ENCODE data around the gene ARMC2. TPM values are rescaled to one million over a fixed set of nuclear protein-coding genes. Genes with fewer than 3 reads are reported as not detected.

Gene ARMC2
- total RNA-seq, 1 donor from 2014 or later, result 3.5 TPM

DNA sequence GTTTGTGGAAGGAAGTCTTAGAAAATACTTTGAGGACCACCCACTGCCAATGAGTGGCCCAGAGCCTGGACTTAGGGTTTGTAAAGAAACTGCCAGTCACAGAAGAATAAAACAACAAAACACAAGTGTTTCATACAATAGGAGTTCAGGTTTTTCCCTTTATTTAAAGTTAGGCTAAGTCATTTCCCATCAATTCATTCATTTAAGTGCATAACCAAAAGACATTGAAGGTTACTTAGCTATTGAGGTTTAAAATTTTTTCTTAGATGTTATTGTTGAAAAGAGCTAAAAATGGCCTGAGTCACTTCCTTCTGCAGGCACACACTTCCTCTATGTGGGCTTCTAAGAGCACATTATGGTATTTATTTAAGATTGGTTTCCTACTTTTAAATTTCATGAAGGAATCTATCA, 54.2 kb downstream of the ARMC2 start:
- ChIA-PET CTCF (interaction anchor here (0.7 to 1.3 kb wide), 3 partner anchors 9 to 309 kb away, joined by 3 to 5 read pairs (median 3); no protein-coding TSS in a partner anchor), POLR2A (interaction anchor here (1.0 kb wide), 1 partner anchor 344 kb away, joined by 6 read pairs; no protein-coding TSS in a partner anchor)
- peak overlapping the region; percentile 50 for H3K4me3 Mint-ChIP-seq
- no peaks in the 10 kb centered on the region for H3K36me3 Mint-ChIP-seq (ENCODE audit: low read depth)
- intact Hi-C loops (cut with micrococcal nuclease), result loop anchor here (5.0 kb wide), 1 partner anchor 345 kb away; no protein-coding TSS in a partner anchor
- TF ChIP-seq, protein P1, sequence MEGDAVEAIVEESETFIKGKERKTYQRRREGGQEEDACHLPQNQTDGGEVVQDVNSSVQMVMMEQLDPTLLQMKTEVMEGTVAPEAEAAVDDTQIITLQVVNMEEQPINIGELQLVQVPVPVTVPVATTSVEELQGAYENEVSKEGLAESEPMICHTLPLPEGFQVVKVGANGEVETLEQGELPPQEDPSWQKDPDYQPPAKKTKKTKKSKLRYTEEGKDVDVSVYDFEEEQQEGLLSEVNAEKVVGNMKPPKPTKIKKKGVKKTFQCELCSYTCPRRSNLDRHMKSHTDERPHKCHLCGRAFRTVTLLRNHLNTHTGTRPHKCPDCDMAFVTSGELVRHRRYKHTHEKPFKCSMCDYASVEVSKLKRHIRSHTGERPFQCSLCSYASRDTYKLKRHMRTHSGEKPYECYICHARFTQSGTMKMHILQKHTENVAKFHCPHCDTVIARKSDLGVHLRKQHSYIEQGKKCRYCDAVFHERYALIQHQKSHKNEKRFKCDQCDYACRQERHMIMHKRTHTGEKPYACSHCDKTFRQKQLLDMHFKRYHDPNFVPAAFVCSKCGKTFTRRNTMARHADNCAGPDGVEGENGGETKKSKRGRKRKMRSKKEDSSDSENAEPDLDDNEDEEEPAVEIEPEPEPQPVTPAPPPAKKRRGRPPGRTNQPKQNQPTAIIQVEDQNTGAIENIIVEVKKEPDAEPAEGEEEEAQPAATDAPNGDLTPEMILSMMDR (IDR thresholded peaks at IDR 0.05), result no peak
- H3K9me3 Mint-ChIP-seq, result peaks cover 2% of the 10 kb centered on the region
- H3K27ac Mint-ChIP-seq, result peak overlapping the region; percentile 80
- peaks cover 52% of the 10 kb centered on the region for H3K4me1 Mint-ChIP-seq
- H3K27me3 Mint-ChIP-seq, result no peaks in the 10 kb centered on the region
- peak; percentile 33 for ATAC-seq (ENCODE audit: low read depth)
- DNase-seq, result no peak

DNA sequence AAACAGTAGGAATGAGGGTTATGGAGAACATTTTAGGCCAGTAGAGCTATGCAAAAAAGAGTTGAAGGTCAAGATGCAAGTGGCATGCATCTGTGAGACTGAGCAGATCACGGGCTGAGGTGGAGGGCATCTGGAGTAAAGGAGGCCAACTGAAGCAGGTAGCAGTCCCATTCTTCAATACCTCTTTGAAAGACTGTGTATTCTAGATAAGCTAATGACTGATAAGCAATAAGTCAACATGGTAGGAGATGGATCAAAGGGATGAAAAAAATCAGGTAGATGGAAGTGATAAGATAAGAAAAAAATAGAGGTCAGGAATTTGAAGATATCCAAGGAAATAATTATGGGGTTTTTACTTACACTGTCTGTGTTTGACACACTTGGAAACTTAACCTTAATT, 55.6 kb downstream of the ARMC2 start:
- intact Hi-C loops (cut with micrococcal nuclease), result loop anchor here (2.0 to 5.0 kb wide), 3 partner anchors 21 to 346 kb away; no protein-coding TSS in a partner anchor

DNA sequence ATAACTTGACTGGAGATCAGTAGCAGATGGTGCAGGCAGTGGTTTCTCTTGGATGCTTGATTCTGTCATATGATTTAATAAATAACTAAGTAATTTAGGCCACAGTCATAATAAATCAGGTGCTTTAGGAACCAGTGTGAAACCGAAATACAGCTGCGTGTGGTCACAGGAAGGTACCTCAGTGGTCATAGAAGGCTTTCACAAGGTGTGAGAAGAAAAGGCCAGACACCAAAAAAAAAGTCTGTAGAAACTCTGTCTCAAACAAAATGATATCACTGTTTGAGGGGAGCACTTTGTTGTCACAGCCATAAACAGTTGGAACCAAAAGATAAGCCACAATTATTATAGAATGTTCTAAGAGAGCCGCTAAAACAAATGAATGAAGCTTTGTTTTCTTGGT, 56.5 kb downstream of the ARMC2 start:
- Mint-ChIP-seq H3K27ac (peak overlapping the region; percentile 68), H3K9me3 (peaks cover 2% of the 10 kb centered on the region), H3K36me3 (ENCODE audit: low read depth) (no peaks in the 10 kb centered on the region), H3K4me3 (peak overlapping the region; percentile 4), H3K27me3 (no peaks in the 10 kb centered on the region), H3K4me1 (peaks cover 51% of the 10 kb centered on the region)
- peak; percentile 81 for ATAC-seq (ENCODE audit: low read depth)
- TF ChIP-seq, protein P1 (IDR thresholded peaks at IDR 0.05), result no peak
- DNase-seq, result no peak
- POLR2A ChIA-PET, result interaction anchor here (0.7 to 1.5 kb wide), 4 partner anchors 105 to 587 kb away, joined by 3 to 4 read pairs (median 3); no protein-coding TSS in a partner anchor
- intact Hi-C loops (cut with micrococcal nuclease), result loop anchor here (2.0 to 5.0 kb wide), 3 partner anchors 22 to 347 kb away; no protein-coding TSS in a partner anchor
- CTCF ChIA-PET, result interaction anchor here (1.1 kb wide), 1 partner anchor 11 kb away, joined by 3 read pairs; no protein-coding TSS in a partner anchor

More for the DNA sequence above, 55.6 kb downstream of the ARMC2 start:
- Mint-ChIP-seq H3K36me3 (ENCODE audit: low read depth) (no peaks in the 10 kb centered on the region), H3K4me3 (peak overlapping the region; percentile 3), H3K9me3 (peaks cover 2% of the 10 kb centered on the region), H3K27me3 (no peaks in the 10 kb centered on the region), H3K4me1 (peaks cover 51% of the 10 kb centered on the region), H3K27ac (peak overlapping the region; percentile 47)
- ChIA-PET CTCF (interaction anchor here (1.1 kb wide), 1 partner anchor 10 kb away, joined by 3 read pairs; no protein-coding TSS in a partner anchor), POLR2A (interaction anchor here (0.7 to 1.5 kb wide), 2 partner anchors 344 to 586 kb away, joined by 3 to 4 read pairs; no protein-coding TSS in a partner anchor)
- DNase-seq (no peak), ATAC-seq (ENCODE audit: low read depth) (no peak)
- TF ChIP-seq, protein P1 (IDR thresholded peaks at IDR 0.05), result no peak

DNA sequence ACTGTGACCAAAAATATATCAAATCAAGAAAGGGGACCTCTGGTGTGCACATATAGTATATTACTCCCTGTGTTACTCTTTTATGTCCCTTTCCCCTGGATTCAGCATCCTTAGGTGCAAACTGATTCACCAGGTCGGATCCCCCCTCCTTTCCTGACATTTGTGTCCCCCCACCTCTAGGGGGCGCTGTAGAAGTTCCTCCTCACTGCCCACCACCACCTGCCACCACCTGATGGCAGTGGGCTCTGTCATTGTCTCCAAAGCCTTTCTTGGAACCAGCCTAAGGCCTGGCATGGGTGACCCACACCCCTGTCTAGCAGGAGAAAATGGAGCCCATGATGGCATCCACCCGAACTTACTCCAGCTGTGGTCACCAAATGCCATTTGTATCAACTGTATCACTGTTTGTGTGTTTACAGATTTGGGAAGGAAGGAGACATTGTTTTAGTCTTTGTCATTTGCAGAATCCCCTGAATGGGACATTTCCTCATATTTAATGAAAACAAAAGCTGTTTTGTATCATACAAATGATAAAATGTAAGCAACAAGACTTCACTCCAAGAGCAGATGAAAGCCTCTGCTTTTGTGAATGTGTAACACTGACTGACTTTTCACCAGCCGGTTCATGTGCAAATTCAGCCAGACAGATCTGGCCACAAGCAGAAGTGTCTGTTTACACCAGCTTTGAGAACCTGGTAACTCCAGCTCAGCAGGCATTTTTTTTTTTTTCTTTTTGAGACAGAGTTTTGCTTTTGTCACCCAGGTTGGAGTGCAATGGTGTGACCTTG, 66.2 kb downstream of the ARMC2 start:
- Mint-ChIP-seq H3K9me3 (no peaks in the 10 kb centered on the region), H3K36me3 (ENCODE audit: low read depth) (no peaks in the 10 kb centered on the region), H3K4me3 (no peak overlapping the region), H3K4me1 (peaks cover 20% of the 10 kb centered on the region), H3K27me3 (no peaks in the 10 kb centered on the region), H3K27ac (peak overlapping the region; percentile 60)
- ATAC-seq (ENCODE audit: low read depth), result no peak
- intact Hi-C loops (cut with micrococcal nuclease), result no loop called here
- TF ChIP-seq, protein P1 (IDR thresholded peaks at IDR 0.05), result no peak
- ChIA-PET POLR2A (no interaction called here), CTCF (interaction anchor here (0.7 kb wide), 1 partner anchor 17 kb away, joined by 3 read pairs; no protein-coding TSS in a partner anchor)
- DNase-seq, result no peak

DNA sequence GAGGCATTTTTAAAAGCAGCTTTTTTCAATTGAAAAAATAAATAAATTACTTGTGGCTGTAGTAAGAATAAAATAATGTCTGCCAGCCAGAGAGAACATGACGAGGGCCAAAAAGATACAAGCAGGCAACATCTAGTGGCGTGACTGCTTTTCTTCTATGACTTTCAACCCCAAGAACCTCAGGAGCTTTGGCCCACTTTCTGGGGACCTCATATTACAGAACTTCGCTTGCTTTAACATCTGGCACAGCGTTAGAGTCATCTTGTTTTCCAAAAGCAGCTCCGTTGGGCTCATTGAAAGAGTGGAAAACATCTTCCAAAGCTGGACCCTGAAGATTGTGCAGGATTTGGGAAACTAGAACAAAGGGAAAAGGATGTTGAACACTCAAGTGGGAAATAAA, 67.0 kb downstream of the ARMC2 start:
- Mint-ChIP-seq H3K4me3 (no peak overlapping the region), H3K27me3 (no peaks in the 10 kb centered on the region)

More for the DNA sequence above, 67.0 kb downstream of the ARMC2 start:
- Mint-ChIP-seq H3K4me1 (peaks cover 15% of the 10 kb centered on the region), H3K9me3 (no peaks in the 10 kb centered on the region), H3K36me3 (ENCODE audit: low read depth) (no peaks in the 10 kb centered on the region), H3K27ac (no peak overlapping the region)
- TF ChIP-seq, protein P1 (IDR thresholded peaks at IDR 0.05), result no peak
- no peak for DNase-seq
- POLR2A ChIA-PET, result no interaction called here
- CTCF ChIA-PET, result no interaction called here
- intact Hi-C loops (cut with micrococcal nuclease), result no loop called here
- ATAC-seq (ENCODE audit: low read depth), result no peak
